GM21381 (cell line): ENCODE results near the gene DIP2B.
"Not testable (repeated sequence)": the region's sequence is repeated elsewhere in the genome, so short reads cannot be mapped to it uniquely, and the experiment has no call there.

Experiments used
- ATAC-seq: cut with Tn5 transposase; IDR thresholded peaks from one replicate; pipeline ENCODE4 v1.9.1; 2021; ENCODE audit warnings: mild to moderate bottlenecking, moderate library complexity; ENCODE audit not compliant: unreplicated experiment

DIP2B gene

GRCh38 chr12:50520416-50521207, 15.8 kb downstream of the DIP2B start:
- no peak for ATAC-seq

DNA sequence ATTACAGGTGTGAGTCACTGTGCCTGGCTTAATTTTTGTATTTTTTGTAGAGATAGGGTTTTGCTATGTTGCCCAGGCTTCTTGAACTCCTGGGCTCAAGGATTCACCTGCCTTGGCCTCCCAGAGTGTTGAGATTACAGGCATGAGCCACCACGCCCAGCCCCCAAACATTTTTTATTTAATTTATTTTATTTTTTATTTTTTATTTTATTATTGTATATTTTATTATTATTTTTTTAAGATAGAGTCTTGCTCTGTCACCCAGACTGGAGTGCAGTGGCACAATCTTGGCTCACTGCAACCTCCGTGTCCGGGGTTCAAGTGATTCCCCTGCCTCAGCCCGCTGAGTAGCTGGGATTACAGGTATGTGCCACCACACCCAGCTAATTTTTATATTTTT, 17.0 kb downstream of the DIP2B start:
- not testable (repeated sequence) for ATAC-seq

GRCh38 chr12:50523772-50524171, 19.0 kb downstream of the DIP2B start:
- no peak for ATAC-seq

DNA sequence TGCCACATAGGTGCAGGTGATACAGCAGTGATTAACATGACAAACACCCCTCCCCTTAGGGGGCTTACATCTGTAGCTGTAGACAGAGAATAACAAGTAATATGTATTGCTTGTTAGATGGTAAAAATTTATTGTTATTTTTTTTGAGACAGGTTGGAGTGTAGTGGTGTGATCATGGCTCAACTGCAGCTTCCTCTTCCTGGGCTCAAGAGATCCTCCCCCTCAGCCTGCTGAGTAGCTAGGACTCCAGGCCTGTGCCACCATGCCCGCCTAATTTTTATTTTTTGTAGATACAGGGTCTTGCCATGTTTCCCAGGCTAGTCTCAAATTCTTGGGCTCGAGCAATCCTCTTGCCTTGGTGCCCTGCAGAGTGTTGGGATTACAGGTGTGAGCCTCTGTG, 19.8 kb downstream of the DIP2B start:
- no peak for ATAC-seq

DNA sequence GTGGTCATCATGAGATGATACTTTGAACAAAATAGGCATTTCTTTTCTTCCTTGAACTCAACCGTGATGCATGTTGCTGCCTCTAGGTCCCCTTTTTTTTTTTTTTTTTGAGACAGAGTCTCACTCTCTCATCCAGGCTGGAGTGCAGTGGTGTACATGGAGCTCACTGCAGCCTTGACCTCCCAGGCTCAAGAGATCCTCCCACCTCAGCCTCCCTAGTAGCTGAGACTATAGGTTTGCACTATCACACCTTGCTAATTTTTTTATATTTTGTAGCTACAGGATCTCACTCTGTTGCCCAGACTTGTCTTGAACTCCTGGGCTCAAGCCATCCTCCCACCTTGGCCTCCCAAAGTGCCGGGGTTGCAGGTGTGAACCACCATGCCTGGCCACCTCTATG, 20.6 kb downstream of the DIP2B start:
- ATAC-seq = no peak

- no peak for ATAC-seq
Measured at GRCh38 chr12:50527359-50527726, 22.6 kb downstream of the DIP2B start.

DNA sequence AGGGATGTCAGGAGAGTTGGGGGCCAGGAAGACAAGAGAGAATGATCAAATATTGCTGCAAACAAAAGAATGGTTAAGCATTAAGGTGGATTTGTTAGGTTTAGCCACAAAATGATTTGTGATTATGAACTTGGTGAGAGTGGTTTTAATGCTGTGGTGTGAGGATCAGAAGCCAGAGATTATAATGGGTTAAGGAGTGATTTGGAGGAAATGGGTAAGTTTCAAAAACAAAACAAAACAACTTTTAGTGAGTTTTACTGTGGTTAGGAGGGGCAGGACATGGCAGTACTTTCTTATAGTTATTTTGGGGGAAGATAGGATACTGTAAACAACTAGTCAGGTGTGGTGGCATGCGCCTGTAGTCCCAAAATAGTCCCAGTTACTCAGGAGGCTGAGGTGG, 24.0 kb downstream of the DIP2B start:
- ATAC-seq = no peak

- ATAC-seq = no peak
Measured at GRCh38 chr12:50529345-50529744, 24.6 kb downstream of the DIP2B start.

DNA sequence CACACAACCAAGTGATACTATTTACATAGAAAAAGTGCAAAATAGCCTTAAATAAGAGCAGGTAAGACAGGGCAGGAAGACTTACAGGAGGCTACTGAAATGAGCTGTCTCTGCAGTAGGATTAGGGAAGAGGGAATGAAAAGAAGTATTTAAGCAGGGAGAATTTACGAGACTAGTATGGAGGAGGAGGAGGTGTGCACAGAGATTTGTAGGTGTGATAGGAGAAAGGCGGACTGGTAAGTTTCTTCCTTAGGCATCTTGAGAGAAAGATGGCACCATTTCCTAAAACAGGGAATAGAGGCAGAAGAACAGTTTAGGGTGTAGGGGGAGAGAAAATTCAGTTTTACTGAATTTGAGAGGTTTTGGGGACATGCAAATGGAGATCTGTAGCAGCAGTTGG, 25.7 kb downstream of the DIP2B start:
- no peak for ATAC-seq

- no peak for ATAC-seq
Measured at GRCh38 chr12:50533203-50533584, 28.4 kb downstream of the DIP2B start.

- ATAC-seq = no peak
Measured at GRCh38 chr12:50533971-50534370, 29.2 kb downstream of the DIP2B start.

- no peak for ATAC-seq
Measured at GRCh38 chr12:50536831-50537537, 32.2 kb downstream of the DIP2B start.

GRCh38 chr12:50537538-50537919, 32.7 kb downstream of the DIP2B start:
- no peak for ATAC-seq

- no peak for ATAC-seq
Measured at GRCh38 chr12:50538182-50538581, 33.4 kb downstream of the DIP2B start.

GRCh38 chr12:50541139-50541538, 36.4 kb downstream of the DIP2B start:
- ATAC-seq = no peak

DNA sequence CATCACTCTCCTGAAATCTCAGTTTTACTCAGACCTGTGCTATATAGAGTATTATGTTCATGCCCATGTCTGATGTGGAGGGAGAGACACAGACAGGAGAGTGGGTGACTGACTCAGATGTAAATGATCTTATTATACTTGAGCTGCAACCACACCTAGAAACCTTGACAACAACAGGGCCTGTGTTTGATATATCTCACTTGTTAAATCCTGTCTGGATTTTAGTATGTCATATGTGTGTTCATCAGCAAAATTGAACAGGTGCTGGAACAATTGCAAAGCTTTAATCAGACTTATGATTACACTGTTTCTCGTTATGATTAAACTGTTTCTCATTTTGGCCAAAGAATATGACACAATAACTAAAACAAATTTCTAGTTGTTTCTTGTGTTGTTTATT, 37.7 kb downstream of the DIP2B start:
- ATAC-seq = no peak

DNA sequence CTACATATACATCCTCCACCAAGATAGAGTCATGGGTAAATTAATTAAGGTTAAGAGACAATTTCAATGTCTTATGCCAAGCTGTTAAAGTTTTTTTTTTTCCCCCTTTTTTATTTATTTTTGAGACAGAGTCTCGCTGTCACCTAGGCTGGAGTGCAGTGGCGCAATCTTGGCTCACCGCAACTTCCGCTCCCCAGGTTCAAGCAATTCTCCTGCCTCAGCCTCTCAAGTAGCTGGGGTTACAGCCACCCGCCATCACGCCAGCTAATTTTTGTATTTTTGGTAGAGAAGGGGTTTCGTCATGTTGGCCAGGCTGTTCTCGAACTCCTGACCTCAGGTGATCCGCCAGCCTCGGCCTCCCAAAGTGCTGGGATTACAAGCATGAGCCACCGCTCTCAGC, 38.4 kb downstream of the DIP2B start:
- not testable (repeated sequence) for ATAC-seq

- no peak for ATAC-seq
Measured at GRCh38 chr12:50545213-50545612, 40.4 kb downstream of the DIP2B start.

GRCh38 chr12:50545786-50546185, 41.0 kb downstream of the DIP2B start:
- ATAC-seq = no peak

- ATAC-seq = no peak
Measured at GRCh38 chr12:50546441-50547318, 41.9 kb downstream of the DIP2B start.

GRCh38 chr12:50547742-50548141, 43.0 kb downstream of the DIP2B start:
- no peak for ATAC-seq

DNA sequence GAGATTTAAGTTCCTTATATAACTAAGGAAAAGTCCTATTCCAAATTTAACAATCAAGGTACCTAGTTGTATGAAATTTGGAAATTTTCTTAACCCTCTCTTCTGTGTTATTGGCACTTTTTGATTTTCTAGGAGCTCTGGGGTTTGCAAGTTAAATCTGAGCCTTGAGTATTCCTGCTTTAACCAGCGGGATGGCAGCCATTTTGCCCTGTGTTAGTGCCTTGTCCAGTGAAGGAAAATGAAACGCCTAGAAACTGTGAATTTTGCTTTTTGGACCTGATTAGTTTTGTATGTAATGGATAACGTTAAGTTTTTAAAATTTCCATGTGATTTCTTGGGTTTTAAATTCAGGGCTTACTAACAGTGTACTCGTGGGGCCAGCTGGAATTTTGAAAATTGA, 45.1 kb downstream of the DIP2B start:
- no peak for ATAC-seq
